Lower leg skin (tissue), 3 donors: Measurements from ENCODE around the gene MUC5AC.
"Not testable (repeated sequence)": the region's sequence is repeated elsewhere in the genome, so short reads cannot be mapped to it uniquely, and the experiment has no call there.

Experiments
- POLR2A ChIP-seq, 2 donors: fragments of 450-650 bp; IDR thresholded peaks; one replicate each; pipeline ENCODE4 v1.6.1; 2016 to 2017; ENCODE audit warnings: antibody characterized with exemption in 2 of 2, mild to moderate bottlenecking in 1 of 2, moderate library complexity in 1 of 2
- TF ChIP-seq, protein P1 (sequence below), 3 donors: fragments of 450-650 bp; IDR thresholded peaks; one replicate each; pipeline ENCODE4 v1.5.1; 2016; ENCODE audit warnings: antibody characterized with exemption in 3 of 3, mild to moderate bottlenecking in 3 of 3, moderate library complexity in 2 of 3

DNA sequence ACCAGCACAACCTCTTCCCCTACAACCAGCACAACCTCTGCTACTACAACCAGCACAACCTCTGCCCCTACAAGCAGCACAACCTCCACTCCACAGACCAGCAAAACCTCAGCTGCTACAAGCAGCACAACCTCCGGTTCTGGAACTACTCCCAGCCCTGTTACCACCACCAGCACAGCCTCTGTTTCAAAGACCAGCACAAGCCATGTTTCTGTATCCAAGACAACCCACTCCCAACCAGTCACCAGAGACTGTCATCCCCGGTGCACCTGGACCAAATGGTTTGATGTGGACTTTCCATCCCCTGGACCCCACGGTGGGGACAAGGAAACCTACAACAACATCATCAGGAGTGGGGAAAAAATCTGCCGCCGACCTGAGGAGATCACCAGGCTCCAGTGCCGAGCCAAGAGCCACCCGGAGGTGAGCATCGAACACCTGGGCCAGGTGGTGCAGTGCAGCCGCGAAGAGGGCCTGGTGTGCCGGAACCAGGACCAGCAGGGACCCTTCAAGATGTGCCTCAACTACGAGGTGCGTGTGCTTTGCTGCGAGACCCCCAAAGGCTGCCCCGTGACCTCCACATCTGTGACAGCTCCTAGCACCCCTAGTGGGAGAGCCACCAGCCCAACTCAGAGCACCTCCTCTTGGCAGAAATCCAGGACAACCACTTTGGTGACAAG, 30.8 kb downstream of the MUC5AC start:
- TF ChIP-seq, protein P1, sequence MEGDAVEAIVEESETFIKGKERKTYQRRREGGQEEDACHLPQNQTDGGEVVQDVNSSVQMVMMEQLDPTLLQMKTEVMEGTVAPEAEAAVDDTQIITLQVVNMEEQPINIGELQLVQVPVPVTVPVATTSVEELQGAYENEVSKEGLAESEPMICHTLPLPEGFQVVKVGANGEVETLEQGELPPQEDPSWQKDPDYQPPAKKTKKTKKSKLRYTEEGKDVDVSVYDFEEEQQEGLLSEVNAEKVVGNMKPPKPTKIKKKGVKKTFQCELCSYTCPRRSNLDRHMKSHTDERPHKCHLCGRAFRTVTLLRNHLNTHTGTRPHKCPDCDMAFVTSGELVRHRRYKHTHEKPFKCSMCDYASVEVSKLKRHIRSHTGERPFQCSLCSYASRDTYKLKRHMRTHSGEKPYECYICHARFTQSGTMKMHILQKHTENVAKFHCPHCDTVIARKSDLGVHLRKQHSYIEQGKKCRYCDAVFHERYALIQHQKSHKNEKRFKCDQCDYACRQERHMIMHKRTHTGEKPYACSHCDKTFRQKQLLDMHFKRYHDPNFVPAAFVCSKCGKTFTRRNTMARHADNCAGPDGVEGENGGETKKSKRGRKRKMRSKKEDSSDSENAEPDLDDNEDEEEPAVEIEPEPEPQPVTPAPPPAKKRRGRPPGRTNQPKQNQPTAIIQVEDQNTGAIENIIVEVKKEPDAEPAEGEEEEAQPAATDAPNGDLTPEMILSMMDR (IDR thresholded peaks at IDR 0.05) = not testable (repeated sequence)
- TF ChIP-seq POLR2A (IDR thresholded peaks at IDR 0.05) = not testable (repeated sequence)
